Measurements from ENCODE around the gene MIF.
"Not testable (repeated sequence)": the region's sequence is repeated elsewhere in the genome, so short reads cannot be mapped to it uniquely, and the experiment has no call there.

Gene MIF

DNA sequence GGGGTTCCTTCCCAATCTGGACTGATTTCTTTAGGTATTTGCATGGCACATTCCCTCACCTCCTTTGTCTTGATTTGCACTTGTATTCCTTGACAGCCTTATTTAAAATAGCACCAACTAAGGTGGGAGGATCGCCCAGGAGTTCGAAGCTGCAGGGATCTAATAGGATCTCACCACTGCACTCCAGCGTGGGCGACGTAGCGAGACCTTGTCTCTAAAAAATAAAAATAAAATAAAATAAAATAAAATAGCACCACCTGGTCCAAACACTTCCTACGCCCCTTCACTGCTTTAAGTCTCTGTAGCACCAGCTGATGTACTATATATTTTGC, 35.7 kb upstream of the MIF start:
- CTCF ChIA-PET, result interaction anchor here (0.5 to 0.9 kb wide), 2 partner anchors 9 to 51 kb away, joined by 3 read pairs; no protein-coding TSS in a partner anchor
- H3K27ac ChIP-seq, result peak overlapping the region; percentile 91
- TF ChIP-seq, protein P1, sequence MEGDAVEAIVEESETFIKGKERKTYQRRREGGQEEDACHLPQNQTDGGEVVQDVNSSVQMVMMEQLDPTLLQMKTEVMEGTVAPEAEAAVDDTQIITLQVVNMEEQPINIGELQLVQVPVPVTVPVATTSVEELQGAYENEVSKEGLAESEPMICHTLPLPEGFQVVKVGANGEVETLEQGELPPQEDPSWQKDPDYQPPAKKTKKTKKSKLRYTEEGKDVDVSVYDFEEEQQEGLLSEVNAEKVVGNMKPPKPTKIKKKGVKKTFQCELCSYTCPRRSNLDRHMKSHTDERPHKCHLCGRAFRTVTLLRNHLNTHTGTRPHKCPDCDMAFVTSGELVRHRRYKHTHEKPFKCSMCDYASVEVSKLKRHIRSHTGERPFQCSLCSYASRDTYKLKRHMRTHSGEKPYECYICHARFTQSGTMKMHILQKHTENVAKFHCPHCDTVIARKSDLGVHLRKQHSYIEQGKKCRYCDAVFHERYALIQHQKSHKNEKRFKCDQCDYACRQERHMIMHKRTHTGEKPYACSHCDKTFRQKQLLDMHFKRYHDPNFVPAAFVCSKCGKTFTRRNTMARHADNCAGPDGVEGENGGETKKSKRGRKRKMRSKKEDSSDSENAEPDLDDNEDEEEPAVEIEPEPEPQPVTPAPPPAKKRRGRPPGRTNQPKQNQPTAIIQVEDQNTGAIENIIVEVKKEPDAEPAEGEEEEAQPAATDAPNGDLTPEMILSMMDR (conservative IDR thresholded peaks at IDR 0.05; ENCODE audit: low read depth), result peak; percentile 5; the same call in 1 of the 2 replicates
- POLR2A ChIA-PET (ENCODE audit: low non-redundant PET), result no interaction called here
- DNase-seq (ENCODE audit: low spot score), result no peak

DNA sequence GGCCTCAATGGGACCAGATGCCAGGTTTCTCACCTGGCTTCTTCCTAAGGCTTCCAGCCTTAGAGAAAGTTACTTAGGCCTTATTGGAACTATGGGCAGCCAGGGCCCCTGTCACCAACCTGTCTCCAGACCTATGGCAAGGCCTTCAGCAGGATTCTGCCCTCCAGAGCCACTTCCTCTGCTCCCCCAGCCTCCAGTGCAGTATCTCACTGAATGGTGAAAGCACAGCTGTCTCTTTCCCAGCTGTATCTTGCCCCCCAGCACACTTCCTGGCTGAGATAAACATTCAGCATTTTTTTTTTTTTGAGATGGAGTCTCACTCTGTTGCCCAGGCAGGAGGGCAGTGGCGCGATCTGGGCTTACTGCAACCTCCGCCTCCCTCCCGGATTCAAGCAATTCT, 35.0 kb upstream of the MIF start:
- no peak for DNase-seq (ENCODE audit: low spot score)
- ChIA-PET CTCF (interaction anchor here (0.5 to 0.9 kb wide), 2 partner anchors 9 to 52 kb away, joined by 3 read pairs; no protein-coding TSS in a partner anchor), POLR2A (ENCODE audit: low non-redundant PET) (no interaction called here)
- no peak overlapping the region for H3K27ac ChIP-seq
- TF ChIP-seq, protein P1 (conservative IDR thresholded peaks at IDR 0.05; ENCODE audit: low read depth), result no peak

DNA sequence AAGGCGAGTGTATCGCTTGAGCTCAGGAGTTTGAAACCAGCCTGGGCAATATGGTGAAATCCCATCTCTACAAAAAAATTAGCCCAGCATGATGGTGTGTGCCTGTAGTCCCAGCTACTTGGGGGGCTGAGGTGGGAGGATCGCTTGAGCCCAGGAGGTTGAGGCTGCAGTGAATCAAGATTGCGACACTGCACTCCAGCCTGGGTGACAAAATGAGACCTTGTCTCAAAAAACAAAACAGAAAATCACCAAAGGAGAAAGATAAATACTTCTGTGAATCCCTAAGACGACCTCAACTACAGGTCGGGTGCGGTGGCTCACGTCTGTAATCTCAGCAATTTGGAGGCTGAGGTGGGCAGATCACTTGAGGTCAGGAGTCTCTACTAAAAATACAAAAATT, 34.0 kb upstream of the MIF start:
- DNase-seq (ENCODE audit: low spot score); H3K27ac ChIP-seq; CTCF ChIA-PET; POLR2A ChIA-PET (ENCODE audit: low non-redundant PET): not testable (repeated sequence)

DNA sequence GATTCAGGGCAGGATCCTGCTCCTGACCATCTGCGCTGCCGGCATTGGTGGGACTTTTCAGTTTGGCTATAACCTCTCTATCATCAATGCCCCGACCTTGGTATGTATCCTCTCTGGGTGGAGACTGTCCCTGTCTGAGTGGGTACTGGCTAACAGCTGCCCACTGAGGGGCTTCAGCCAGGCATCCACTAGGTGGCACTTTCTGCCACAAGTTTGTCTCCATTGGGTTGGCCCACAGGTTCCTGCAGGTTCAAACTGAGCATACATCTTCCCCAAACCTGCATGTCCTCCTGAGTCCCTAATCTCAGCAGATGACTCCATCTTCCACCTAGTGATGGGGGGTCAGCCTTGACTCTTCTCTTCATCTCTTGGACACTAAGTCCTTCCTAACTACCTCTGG, 32.1 kb upstream of the MIF start:
- CTCF ChIA-PET, result interaction anchor here (1.2 kb wide), 1 partner anchor 31 kb away, joined by 3 read pairs; no protein-coding TSS in a partner anchor
- TF ChIP-seq, protein P1 (conservative IDR thresholded peaks at IDR 0.05; ENCODE audit: low read depth), result peak; percentile 45
- POLR2A ChIA-PET (ENCODE audit: low non-redundant PET), result no interaction called here
- no peak for DNase-seq (ENCODE audit: low spot score)
- no peak overlapping the region for H3K27ac ChIP-seq

DNA sequence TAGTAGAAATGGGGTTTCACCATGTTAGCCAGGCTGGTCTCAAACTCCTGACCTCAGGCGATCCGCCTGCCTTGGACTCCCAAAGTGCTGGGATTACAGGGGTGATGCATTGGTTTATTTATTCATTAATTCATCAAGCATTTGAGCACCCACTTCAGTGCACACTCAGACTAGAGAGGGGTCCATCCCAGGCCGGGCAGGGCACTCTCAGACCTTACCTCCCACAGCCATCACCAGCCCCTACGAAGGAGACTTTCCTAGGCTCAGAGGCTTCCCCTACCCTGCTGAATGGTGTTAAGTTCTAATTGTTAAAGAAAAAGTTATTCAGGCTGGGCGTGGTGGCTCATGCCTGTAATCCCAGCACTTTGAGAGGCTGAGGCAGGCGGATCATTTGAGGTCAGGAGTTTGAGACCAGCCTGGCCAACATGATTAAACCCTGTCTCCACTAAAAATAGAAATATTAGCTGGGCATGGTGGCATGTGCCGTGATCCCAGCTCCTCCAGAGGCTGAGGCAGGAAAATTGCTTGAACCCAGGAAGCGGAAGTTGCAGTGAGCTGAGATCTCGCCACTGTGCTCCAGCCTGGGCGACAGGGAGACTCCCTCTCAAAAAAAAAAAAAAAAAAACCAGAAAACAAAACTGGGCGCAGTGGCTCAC, 29.6 kb upstream of the MIF start:
- DNase-seq (ENCODE audit: low spot score); H3K27ac ChIP-seq; POLR2A ChIA-PET (ENCODE audit: low non-redundant PET): not testable (repeated sequence)
- CTCF ChIA-PET, result interaction anchor here (0.6 to 0.7 kb wide), 2 partner anchors 30 to 32 kb away, joined by 3 to 6 read pairs; partner anchors contain the start of gene MIF

DNA sequence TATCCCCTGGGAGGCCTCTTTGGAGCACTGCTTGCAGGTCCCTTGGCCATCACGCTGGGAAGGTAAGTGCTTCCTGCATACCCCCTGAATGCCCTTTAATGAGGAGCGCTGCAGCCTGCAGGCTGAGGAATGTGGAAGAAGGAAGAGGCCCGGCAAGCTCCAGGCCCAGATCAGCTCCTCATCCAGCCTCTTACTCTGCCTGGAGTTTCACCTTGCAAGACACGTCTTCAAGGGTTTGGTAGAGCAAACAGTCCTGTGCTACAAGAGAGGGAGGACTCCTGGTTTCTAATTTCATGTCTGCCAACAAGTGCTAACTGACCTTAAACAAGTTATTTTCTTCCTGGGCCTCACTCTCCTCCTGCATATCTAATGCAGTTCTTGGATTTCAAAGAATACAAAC, 25.6 kb upstream of the MIF start:
- H3K27ac ChIP-seq, result no peak overlapping the region
- TF ChIP-seq, protein P1 (conservative IDR thresholded peaks at IDR 0.05; ENCODE audit: low read depth), result no peak
- ChIA-PET CTCF (no interaction called here), POLR2A (ENCODE audit: low non-redundant PET) (no interaction called here)
- no peak for DNase-seq (ENCODE audit: low spot score)

DNA sequence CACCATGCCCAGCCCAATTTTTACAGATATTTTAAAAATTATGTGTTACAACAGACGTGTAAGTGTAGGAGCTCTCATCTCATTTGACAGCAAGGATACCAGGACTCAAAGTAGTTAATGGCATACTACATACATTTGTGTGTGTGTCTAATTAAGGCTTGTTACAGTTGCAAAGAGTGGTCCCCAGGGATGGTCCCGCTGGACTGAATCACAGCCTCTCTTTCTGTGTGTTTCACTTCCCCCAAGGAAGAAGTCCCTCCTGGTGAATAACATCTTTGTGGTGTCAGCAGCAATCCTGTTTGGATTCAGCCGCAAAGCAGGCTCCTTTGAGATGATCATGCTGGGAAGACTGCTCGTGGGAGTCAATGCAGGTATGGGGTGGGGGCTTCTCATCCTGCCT, 19.3 kb upstream of the MIF start:
- ChIA-PET CTCF (no interaction called here), POLR2A (ENCODE audit: low non-redundant PET) (no interaction called here)
- TF ChIP-seq, protein P1 (conservative IDR thresholded peaks at IDR 0.05; ENCODE audit: low read depth), result no peak
- DNase-seq (ENCODE audit: low spot score), result no peak
- no peak overlapping the region for H3K27ac ChIP-seq

DNA sequence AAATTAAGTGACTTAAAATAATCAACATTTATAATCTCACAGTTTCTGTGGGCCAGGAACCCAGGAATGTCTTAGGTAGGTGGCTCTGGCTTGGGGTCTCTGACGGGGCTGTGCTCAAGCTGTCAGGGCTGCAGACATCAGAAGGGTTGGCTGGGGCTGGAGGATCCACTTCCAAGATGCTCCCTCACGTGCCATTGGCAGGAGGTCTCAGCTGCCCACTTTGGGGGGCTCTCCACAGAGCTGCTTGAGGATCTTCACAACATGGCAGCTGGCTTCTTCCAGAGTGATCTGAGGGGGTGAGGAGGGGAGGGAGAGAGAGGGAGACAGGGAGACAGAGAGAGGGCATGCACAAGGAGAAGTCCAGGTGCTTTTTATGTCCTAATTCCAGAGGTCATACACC, 18.4 kb upstream of the MIF start:
- ChIA-PET POLR2A (ENCODE audit: low non-redundant PET) (no interaction called here), CTCF (no interaction called here)
- no peak overlapping the region for H3K27ac ChIP-seq
- DNase-seq (ENCODE audit: low spot score), result no peak
- TF ChIP-seq, protein P1 (conservative IDR thresholded peaks at IDR 0.05; ENCODE audit: low read depth), result no peak

All from RWPE1 (cell line).